Mesothelial cell of epicardium (in vitro differentiated cells): ENCODE data around the gene SLC39A3. TPM values are rescaled to one million over a fixed set of nuclear protein-coding genes. Genes with fewer than 3 reads are reported as not detected.
A peak's percentile ranks its signal among the peaks of the same experiment; 100 is the strongest.

Experiments
- DNase-seq, 2 experiments: peaks; one replicate each; pipeline ENCODE4 v3.0.0; 2021; ENCODE audit warnings: low spot score in 2 of 2; ENCODE audit not compliant: unreplicated experiment in 2 of 2
- H3K27ac Mint-ChIP-seq: 2 replicates; pipeline ENCODE4 v1.8.0; 2021; ENCODE audit warnings: mixed read lengths
- H3K27me3 Mint-ChIP-seq: 2 replicates; pipeline ENCODE4 v1.8.0; 2021; ENCODE audit warnings: low read depth, mixed read lengths
- H3K36me3 Mint-ChIP-seq: 2 replicates; pipeline ENCODE4 v1.8.0; 2021; ENCODE audit warnings: mixed read lengths
- H3K4me1 Mint-ChIP-seq: 2 replicates; pipeline ENCODE4 v1.8.0; 2021; ENCODE audit warnings: mixed read lengths
- H3K4me3 Mint-ChIP-seq: 2 replicates; pipeline ENCODE4 v1.8.0; 2021; ENCODE audit warnings: mild to moderate bottlenecking, moderate library complexity, mixed read lengths
- H3K9me3 Mint-ChIP-seq: 2 replicates; pipeline ENCODE4 v1.8.0; 2021; ENCODE audit warnings: mixed read lengths
- CTCF ChIP-seq: fragments of 200-600 bp; sonication (generic); IDR thresholded peaks from one replicate; pipeline ENCODE4 v1.5.0; 2021; ENCODE audit warnings: antibody characterized with exemption; ENCODE audit not compliant: unreplicated experiment
- total RNA-seq: library from RNA; stranded (reverse); gene quantifications from 3 replicates; pipeline ENCODE4 v1.2.1, GENCODE V29; 2021

Gene SLC39A3
- total RNA-seq, 1 donor from 2014 or later, result 28.8 TPM

- H3K4me3 Mint-ChIP-seq, result no peak overlapping the region
- H3K27me3 Mint-ChIP-seq, result peaks cover 63% of the 10 kb centered on the region
- no peaks in the 10 kb centered on the region for H3K9me3 Mint-ChIP-seq
- H3K4me1 Mint-ChIP-seq, result no peaks in the 10 kb centered on the region
- H3K36me3 Mint-ChIP-seq, result no peaks in the 10 kb centered on the region
- H3K27ac Mint-ChIP-seq, result no peak overlapping the region
- no peak for TF ChIP-seq CTCF
- DNase-seq, result no peak
These were observed 12.7 kb downstream of the SLC39A3 start for GRCh38 chr19:2726904-2727639.

DNA sequence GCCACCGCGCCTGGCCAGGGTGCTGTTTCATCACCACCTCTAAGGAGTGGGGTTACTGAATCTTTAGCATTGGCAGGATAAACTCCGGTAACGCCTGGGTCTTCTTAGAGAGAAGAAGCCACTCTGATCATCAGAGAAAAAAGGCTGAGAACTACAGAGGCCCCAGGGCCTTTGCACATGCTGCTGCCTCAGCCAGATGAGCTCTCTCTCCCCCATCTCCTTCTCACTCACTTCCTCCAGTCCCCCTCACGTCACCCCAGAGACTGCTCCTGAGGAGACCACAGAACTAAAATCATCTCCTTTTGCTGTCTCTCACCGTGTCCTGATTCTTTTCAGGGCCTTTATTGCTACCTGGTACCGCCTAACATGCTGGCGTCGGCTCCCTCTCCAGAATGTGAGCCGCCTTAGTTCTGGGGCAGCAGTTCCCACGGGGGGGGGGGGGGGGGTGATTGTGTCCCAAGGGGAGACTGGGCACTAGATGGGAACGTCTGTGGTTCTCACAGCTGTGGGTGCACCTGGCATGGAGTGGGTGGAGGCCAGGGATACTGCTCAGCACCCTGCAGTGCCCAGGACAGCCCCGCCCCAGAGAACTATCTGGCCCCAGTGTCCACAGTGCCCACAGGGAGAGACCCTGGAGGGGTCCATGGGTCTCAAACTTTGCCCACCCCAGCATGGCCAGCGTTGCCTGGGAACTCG, 13.5 kb downstream of the SLC39A3 start:
- Mint-ChIP-seq H3K27me3 (peaks cover 69% of the 10 kb centered on the region), H3K36me3 (no peaks in the 10 kb centered on the region)

DNA sequence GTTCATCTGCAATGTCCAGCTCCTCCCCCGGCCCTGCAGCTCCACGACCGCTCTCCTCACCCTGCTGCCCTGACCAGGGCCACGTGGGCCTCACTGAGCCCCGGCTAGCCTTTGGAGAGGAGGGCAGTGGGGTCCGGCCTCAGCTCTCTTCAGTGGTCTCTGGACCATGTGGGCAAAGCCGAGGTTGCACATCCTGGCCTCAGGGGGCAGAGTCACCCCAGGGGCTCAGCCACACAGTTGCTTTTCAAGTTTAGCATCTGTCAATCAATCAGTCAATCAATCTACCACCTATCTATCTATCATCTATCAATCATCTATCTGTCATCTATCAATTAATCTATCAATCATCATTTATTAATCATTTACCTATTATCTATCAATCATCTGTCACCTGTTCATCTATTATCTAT, 15.7 kb downstream of the SLC39A3 start:
- Mint-ChIP-seq H3K36me3 (no peaks in the 10 kb centered on the region), H3K4me1 (peaks cover 3% of the 10 kb centered on the region), H3K27me3 (peaks cover 84% of the 10 kb centered on the region), H3K4me3 (no peak overlapping the region), H3K9me3 (no peaks in the 10 kb centered on the region), H3K27ac (no peak overlapping the region)
- TF ChIP-seq CTCF, result peak; percentile 18
- DNase-seq, result no peak

More for the DNA sequence above, 13.5 kb downstream of the SLC39A3 start:
- TF ChIP-seq CTCF, result no peak
- H3K27ac Mint-ChIP-seq, result no peak overlapping the region
- H3K9me3 Mint-ChIP-seq, result no peaks in the 10 kb centered on the region
- H3K4me1 Mint-ChIP-seq, result no peaks in the 10 kb centered on the region
- no peak overlapping the region for H3K4me3 Mint-ChIP-seq
- DNase-seq, result no peak

DNA sequence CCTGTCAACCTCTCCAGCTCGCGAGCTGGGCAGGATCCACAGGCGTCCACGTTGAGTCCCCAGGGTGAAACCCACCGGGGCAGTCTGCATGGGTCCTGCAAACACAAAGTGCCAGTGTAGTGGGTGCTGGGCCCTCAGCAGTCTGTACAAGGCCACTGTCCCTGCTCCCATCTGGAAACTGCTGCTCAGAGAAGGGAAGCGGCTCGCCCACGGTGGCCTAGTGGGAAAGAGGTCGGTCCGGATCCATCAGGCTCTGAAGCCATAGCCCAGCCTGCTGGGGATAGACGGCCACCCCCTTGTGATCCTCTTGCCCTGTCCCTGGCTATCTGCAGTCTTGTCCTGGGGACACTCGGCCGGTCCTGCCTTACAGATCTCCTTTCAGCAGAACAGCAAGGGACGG, 16.1 kb downstream of the SLC39A3 start:
- Mint-ChIP-seq H3K27me3 (peaks cover 86% of the 10 kb centered on the region), H3K4me1 (peaks cover 3% of the 10 kb centered on the region)
- no peak for DNase-seq

DNA sequence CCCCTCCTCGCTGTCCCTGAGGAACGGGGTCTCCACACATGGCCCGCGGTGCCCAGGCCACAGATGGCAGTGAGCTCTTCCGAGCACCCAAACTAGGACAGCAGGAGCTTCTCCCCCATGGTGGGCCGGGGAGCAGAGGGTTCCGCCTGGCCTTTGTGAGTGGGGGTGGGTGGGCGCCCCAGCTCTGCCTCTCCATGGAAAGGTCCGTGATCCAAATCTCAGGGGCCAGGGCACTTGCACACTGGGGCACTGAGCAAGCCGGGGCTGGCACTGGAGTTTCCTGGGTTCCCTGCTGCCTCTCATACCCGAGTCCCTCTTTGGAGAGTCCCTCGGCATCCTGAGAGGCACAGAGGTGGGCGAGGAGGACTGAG, 16.5 kb downstream of the SLC39A3 start:
- H3K27ac Mint-ChIP-seq, result no peak overlapping the region
- no peak for DNase-seq
- peak overlapping the region; percentile 20 for H3K4me3 Mint-ChIP-seq
- peaks cover 83% of the 10 kb centered on the region for H3K27me3 Mint-ChIP-seq
- TF ChIP-seq CTCF, result no peak
- H3K9me3 Mint-ChIP-seq, result no peaks in the 10 kb centered on the region
- H3K36me3 Mint-ChIP-seq, result no peaks in the 10 kb centered on the region
- peaks cover 3% of the 10 kb centered on the region for H3K4me1 Mint-ChIP-seq

More for the DNA sequence above, 16.1 kb downstream of the SLC39A3 start:
- no peak for TF ChIP-seq CTCF
- no peaks in the 10 kb centered on the region for H3K36me3 Mint-ChIP-seq
- H3K9me3 Mint-ChIP-seq, result no peaks in the 10 kb centered on the region
- peak overlapping the region; percentile 20 for H3K4me3 Mint-ChIP-seq
- H3K27ac Mint-ChIP-seq, result no peak overlapping the region
